ENCODE measurements around the gene PIP5K1B. TPM values are rescaled to one million over a fixed set of nuclear protein-coding genes. Genes with fewer than 3 reads are reported as not detected.

The PIP5K1B gene
- total and polyA plus RNA-seq, 2 of the 13 experiments (the other 11 are each of a cell fraction or from before 2014, with no cell fraction given): 15.8 to 17.5 TPM

DNA sequence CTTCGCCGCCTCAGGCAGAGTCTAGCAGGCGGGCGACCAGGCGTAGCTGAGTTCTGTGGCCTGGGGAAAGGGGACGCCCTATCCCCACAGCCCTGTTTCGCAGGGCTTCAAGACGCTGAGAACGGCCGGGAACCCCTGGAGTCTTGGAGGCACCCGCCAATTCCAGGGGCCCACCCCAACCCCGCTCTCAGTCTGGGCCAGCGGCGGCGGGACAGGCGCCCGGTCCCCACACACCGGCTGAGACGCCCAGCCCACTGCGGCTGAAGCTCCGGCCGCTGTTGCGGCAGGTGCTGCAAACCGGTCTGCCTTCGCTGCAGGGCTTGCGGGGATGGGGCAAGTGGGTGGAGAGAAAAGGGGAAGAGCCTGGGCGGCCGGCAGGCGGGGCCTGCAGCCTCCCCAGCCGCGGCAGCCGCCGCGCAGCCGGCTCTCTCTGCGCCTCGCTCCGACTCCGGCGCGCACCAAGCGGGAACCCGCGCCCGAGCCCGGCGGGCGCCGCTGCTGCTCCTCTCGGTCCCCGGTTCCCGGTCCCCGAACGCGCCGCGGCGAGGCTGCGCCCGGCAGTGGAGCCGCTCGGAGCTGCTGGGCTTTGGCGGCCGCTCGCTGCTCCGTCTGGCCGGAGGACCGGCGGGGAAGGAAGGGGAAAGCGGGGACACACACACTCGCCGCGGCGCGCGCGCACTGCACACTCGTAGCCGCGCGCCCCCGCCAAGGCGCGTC lies at the start of gene PIP5K1B (continued):
- TF ChIP-seq ZNF674 (CRISPR knock-in tag; IDR thresholded peaks at IDR 0.05; ENCODE audit: low read depth): 0 out of 2 replicates have a peak, but pooled peaks have one; percentile 46
- TF ChIP-seq ZNF143 (CRISPR knock-in tag; IDR thresholded peaks at IDR 0.05): 0 out of 2 replicates have a peak, but pooled peaks have one; percentile 17
- TF ChIP-seq, protein P1, sequence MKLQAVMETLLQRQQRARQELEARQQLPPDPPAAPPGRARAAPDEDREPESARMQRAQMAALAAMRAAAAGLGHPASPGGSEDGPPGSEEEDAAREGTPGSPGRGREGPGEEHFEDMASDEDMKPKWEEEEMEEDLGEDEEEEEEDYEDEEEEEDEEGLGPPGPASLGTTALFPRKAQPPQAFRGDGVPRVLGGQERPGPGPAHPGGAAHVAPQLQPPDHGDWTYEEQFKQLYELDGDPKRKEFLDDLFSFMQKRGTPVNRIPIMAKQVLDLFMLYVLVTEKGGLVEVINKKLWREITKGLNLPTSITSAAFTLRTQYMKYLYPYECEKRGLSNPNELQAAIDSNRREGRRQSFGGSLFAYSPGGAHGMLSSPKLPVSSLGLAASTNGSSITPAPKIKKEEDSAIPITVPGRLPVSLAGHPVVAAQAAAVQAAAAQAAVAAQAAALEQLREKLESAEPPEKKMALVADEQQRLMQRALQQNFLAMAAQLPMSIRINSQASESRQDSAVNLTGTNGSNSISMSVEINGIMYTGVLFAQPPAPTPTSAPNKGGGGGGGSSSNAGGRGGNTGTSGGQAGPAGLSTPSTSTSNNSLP (IDR thresholded peaks at IDR 0.05; ENCODE audit: low read depth, low read length): no peak
- peak; percentile 45; the same call in 1 of the 2 replicates for TF ChIP-seq POLR2AphosphoS5 (IDR thresholded peaks at IDR 0.05; ENCODE audit: low read depth, low read length)
- peak; percentile 87; the same call in 1 of the 2 replicates for TF ChIP-seq ZNF274 (CRISPR knock-in tag; IDR thresholded peaks at IDR 0.05)
- TF ChIP-seq, protein P2, sequence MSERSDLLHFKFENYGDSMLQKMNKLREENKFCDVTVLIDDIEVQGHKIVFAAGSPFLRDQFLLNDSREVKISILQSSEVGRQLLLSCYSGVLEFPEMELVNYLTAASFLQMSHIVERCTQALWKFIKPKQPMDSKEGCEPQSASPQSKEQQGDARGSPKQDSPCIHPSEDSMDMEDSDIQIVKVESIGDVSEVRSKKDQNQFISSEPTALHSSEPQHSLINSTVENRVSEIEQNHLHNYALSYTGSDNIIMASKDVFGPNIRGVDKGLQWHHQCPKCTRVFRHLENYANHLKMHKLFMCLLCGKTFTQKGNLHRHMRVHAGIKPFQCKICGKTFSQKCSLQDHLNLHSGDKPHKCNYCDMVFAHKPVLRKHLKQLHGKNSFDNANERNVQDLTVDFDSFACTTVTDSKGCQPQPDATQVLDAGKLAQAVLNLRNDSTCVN (CRISPR knock-in tag; IDR thresholded peaks at IDR 0.05; ENCODE audit: borderline replicate concordance): peak; percentile 69
- TF ChIP-seq, protein P3, sequence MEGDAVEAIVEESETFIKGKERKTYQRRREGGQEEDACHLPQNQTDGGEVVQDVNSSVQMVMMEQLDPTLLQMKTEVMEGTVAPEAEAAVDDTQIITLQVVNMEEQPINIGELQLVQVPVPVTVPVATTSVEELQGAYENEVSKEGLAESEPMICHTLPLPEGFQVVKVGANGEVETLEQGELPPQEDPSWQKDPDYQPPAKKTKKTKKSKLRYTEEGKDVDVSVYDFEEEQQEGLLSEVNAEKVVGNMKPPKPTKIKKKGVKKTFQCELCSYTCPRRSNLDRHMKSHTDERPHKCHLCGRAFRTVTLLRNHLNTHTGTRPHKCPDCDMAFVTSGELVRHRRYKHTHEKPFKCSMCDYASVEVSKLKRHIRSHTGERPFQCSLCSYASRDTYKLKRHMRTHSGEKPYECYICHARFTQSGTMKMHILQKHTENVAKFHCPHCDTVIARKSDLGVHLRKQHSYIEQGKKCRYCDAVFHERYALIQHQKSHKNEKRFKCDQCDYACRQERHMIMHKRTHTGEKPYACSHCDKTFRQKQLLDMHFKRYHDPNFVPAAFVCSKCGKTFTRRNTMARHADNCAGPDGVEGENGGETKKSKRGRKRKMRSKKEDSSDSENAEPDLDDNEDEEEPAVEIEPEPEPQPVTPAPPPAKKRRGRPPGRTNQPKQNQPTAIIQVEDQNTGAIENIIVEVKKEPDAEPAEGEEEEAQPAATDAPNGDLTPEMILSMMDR (CRISPR knock-in tag; IDR thresholded peaks at IDR 0.05): peak; percentile 57
- TF ChIP-seq MAFK (conservative IDR thresholded peaks at IDR 0.05 in 1 of 2, IDR thresholded peaks at IDR 0.05 in 1 of 2; ENCODE audit: low read length in 2 of 2): no peak
- TF ChIP-seq ZBTB49 (CRISPR knock-in tag; IDR thresholded peaks at IDR 0.05; ENCODE audit: borderline replicate concordance): no peak
- TF ChIP-seq DNMT1 (CRISPR knock-in tag; IDR thresholded peaks at IDR 0.05): no peak
- TF ChIP-seq SALL2 (CRISPR knock-in tag; IDR thresholded peaks at IDR 0.05): peak; percentile 64
- peak; percentile 55 for TF ChIP-seq ZNF564 (CRISPR knock-in tag; IDR thresholded peaks at IDR 0.05)
- TF ChIP-seq NFE2L2 (IDR thresholded peaks at IDR 0.05; ENCODE audit: low read length): no peak
- peak; percentile 70; the same call in 1 of the 2 replicates for TF ChIP-seq GFI1 (CRISPR knock-in tag; IDR thresholded peaks at IDR 0.05; ENCODE audit: borderline replicate concordance)
- TF ChIP-seq MTA1 (CRISPR knock-in tag; IDR thresholded peaks at IDR 0.05; ENCODE audit: borderline replicate concordance): peak; percentile 83; the same call in 1 of the 2 replicates
- peak; percentile 83 for TF ChIP-seq TAF1 (CRISPR knock-in tag; IDR thresholded peaks at IDR 0.05)
